Upper lobe of right lung (tissue), 1 donor: Measurements from ENCODE around the gene GPR63. TPM values are rescaled to one million over a fixed set of nuclear protein-coding genes. Genes with fewer than 3 reads are reported as not detected.

Source experiments
- ATAC-seq: fragments of 200-7000 bp; cut with Tn5 transposase; one replicate; pipeline ENCODE4 v1.9.1; 2020; ENCODE audit warnings: mild to moderate bottlenecking, moderate library complexity
- DNase-seq: peaks from one replicate; pipeline ENCODE4 v3.0.0-alpha.2; 2020
- H3K27ac ChIP-seq: fragments of 200-600 bp; one replicate; pipeline ENCODE4 v1.8.0; 2022
- H3K27me3 ChIP-seq: fragments of 200-600 bp; one replicate; pipeline ENCODE4 v1.8.0; 2022; ENCODE audit warnings: mild to moderate bottlenecking
- H3K36me3 ChIP-seq: fragments of 200-600 bp; one replicate; pipeline ENCODE4 v1.8.0; 2022
- H3K4me1 ChIP-seq: fragments of 200-600 bp; one replicate; pipeline ENCODE4 v1.8.0; 2022
- H3K4me3 ChIP-seq: fragments of 200-600 bp; one replicate; pipeline ENCODE4 v1.8.0; 2022; ENCODE audit warnings: mild to moderate bottlenecking
- H3K9me3 ChIP-seq: fragments of 200-600 bp; one replicate; pipeline ENCODE4 v1.8.0; 2022
- CTCF ChIP-seq: fragments of 200-600 bp; IDR thresholded peaks from one replicate; pipeline ENCODE4 v1.8.0; 2022; ENCODE audit warnings: antibody characterized with exemption
- intact Hi-C: fragments of 100-400 bp; cut with DNase I; formaldehyde crosslinking; loops from one replicate; pipeline ENCODE4 v1.11.0; 2022
- total RNA-seq: library from RNA; stranded (reverse); fragmentation: NEBNext Ultra II Directional; extraction: Animal tissue kit (Norgen Biotek cat#: 25700); gene quantifications from one replicate; pipeline ENCODE4 v1.2.1, GENCODE V29; 2021
- donor health status: DM: no; HTN: yes; CAD: no; lungs with severe emphysema.

The GPR63 gene
- total RNA-seq, 1 donor from 2014 or later, result 0.55 TPM

DNA sequence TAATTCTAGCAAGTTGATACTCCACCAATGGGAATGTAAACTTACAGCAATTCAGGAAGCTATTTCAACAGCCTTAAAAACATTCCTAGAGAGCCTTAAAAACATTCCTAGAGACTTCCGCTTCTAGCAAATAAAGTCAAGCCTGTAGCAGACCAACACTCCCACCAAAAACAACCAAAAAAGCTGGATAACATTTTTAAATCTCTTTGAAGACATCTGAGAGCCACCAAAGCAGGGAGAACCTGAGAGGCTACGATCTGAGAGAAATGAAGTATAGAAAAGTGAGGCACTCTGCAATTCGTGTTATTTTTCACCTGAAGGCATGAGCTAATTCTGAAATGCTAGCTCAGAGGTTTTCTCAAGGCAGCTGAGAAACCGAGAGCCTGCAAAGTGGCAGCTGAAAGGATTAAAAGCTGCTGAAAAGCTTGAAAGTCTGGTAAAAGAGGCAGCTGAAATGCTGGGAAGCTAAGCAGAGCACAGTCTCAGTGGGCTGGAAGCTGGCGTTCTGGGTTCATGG, 20.9 kb downstream of the GPR63 start:
- no peak for DNase-seq
- Histone ChIP-seq H3K9me3 (no peaks in the 10 kb centered on the region), H3K27me3 (no peaks in the 10 kb centered on the region), H3K4me1 (no peaks in the 10 kb centered on the region), H3K27ac (no peak overlapping the region), H3K4me3 (no peak overlapping the region), H3K36me3 (no peaks in the 10 kb centered on the region)
- TF ChIP-seq CTCF, result no peak
- intact Hi-C loops, result no loop called here
- no peak for ATAC-seq

DNA sequence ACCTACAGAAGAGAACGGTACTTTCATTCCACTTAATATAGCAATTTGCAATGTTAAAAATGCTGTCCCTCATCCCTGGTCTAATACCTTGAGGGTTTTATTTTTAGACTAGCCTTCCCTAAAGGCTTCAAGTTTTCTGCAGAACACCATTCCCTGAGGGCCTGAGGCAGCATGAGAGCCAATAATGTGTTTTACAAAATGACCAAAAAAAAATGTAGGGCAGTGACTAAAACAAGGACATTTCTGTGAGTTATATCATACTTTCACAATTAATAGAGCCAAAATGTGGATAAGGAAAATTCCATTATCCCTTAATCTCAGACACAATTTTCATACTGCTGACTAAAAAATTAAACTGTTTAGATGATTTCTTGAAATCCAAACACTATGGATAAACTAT, 22.7 kb downstream of the GPR63 start:
- intact Hi-C loops, result no loop called here
- no peak for TF ChIP-seq CTCF
- Histone ChIP-seq H3K27me3 (no peaks in the 10 kb centered on the region), H3K4me1 (no peaks in the 10 kb centered on the region), H3K4me3 (no peak overlapping the region), H3K36me3 (no peaks in the 10 kb centered on the region), H3K9me3 (no peaks in the 10 kb centered on the region), H3K27ac (no peak overlapping the region)
- ATAC-seq, result no peak
- no peak for DNase-seq

DNA sequence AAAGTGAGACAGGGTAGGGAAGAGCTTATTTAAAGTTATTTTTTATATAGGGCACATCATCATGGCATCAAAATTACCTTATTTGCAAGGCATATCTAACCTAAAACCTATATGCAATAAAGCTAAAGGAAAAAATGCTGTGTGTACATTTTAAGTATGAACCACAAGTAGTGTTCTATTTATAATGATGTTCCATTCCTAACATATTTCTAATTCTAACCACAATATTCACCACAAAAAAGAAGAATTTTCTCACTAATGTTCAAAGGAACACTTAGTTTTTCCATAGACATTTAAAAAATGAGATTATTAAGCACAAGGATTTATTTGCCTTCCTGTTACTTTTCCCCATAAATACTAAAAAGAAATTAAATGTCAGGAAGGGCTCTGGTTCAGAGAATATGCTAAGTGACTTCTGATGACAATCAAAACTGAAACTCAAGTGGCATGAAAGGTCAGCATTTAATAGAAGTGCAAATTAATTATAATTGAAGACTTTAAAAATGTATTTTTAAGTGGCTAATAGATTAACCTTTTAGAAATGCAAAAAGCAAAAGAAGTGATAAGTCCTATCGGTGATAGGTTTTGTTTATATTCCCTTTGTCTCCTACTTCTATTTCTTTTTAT, 25.1 kb downstream of the GPR63 start:
- DNase-seq (no peak), ATAC-seq (no peak)
- Histone ChIP-seq H3K4me1 (no peaks in the 10 kb centered on the region), H3K36me3 (no peaks in the 10 kb centered on the region), H3K27me3 (no peaks in the 10 kb centered on the region), H3K27ac (no peak overlapping the region), H3K9me3 (no peaks in the 10 kb centered on the region), H3K4me3 (no peak overlapping the region)
- TF ChIP-seq CTCF, result no peak
- intact Hi-C loops, result no loop called here

DNA sequence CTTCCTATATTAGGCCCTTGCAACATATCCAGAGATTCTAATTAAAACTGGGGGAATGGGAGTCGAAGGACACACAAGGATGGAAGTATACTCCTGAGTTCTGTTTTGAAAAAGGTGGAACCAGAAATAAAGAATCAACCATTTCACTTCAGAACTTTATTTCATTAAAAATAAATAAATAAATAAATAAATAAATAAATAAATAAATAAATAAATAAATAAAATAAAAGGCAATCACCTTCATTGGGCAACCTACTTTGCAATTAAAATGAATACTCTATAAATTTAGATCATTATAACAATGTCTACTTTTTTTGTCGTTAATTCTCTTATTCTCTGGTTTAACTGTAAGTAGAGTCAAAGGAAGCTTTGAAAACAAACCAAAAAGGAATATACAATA, 25.6 kb downstream of the GPR63 start:
- H3K9me3 ChIP-seq, result no peaks in the 10 kb centered on the region
- TF ChIP-seq CTCF, result no peak
- no peak overlapping the region for H3K4me3 ChIP-seq
- no peaks in the 10 kb centered on the region for H3K4me1 ChIP-seq
- H3K27ac ChIP-seq, result no peak overlapping the region
- intact Hi-C loops, result no loop called here
- H3K36me3 ChIP-seq, result no peaks in the 10 kb centered on the region
- ATAC-seq, result no peak
- no peaks in the 10 kb centered on the region for H3K27me3 ChIP-seq
- DNase-seq, result no peak

DNA sequence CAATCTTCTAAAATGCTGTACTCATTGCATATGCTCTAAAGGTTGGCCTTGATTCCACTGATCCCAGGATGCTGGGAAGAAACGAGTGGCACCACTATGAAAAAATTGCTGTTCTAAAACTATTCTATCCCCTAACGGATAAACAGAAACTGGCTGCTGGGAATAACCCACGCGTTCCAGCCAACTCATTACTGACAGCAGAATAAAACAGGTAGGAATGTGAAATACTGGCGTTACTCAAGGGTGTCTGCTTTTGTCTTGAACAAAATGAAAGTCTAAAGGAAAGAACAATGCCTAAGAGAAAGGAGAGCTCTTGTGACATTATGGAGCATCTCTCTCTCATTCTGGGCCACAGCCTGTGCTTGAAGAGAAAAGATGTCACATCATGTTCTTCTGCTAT, 26.1 kb downstream of the GPR63 start:
- Histone ChIP-seq H3K36me3 (no peaks in the 10 kb centered on the region), H3K27ac (no peak overlapping the region), H3K4me3 (no peak overlapping the region), H3K9me3 (no peaks in the 10 kb centered on the region), H3K4me1 (no peaks in the 10 kb centered on the region), H3K27me3 (no peaks in the 10 kb centered on the region)
- ATAC-seq (no peak), DNase-seq (no peak)
- intact Hi-C loops, result no loop called here
- TF ChIP-seq CTCF, result no peak

GRCh38 chr6:96809119-96809518, 28.2 kb downstream of the GPR63 start:
- no peaks in the 10 kb centered on the region for H3K27me3 ChIP-seq
- no peak overlapping the region for H3K27ac ChIP-seq
- intact Hi-C loops, result no loop called here
- DNase-seq, result no peak
- ATAC-seq, result no peak
- H3K36me3 ChIP-seq, result no peaks in the 10 kb centered on the region
- no peak overlapping the region for H3K4me3 ChIP-seq
- TF ChIP-seq CTCF, result no peak
- no peaks in the 10 kb centered on the region for H3K4me1 ChIP-seq
- no peaks in the 10 kb centered on the region for H3K9me3 ChIP-seq
